Stimulated activated CD8-positive, alpha-beta memory T cell treated with anti-CD3 and anti-CD28 coated beads, Interleukin-15, amount 100 ng/mL, for 4 hours (primary cell): ENCODE data around the gene MAP4K2.

ENCODE experiments used
- DNase-seq, 2 donors: peaks; one replicate each; pipeline ENCODE4 v3.0.0-alpha.2; 2020; ENCODE audit warnings: low read depth in 2 of 2

Gene MAP4K2

GRCh38 chr11:64736654-64737053 is 66.4 kb downstream of the MAP4K2 start:
- DNase-seq = no peak

- DNase-seq = no peak
Measured at GRCh38 chr11:64735725-64736259, 67.2 kb downstream of the MAP4K2 start.
